Endothelial cell (in vitro differentiated cells): ENCODE measurements around the gene SUSD2. TPM values are rescaled to one million over a fixed set of nuclear protein-coding genes. Genes with fewer than 3 reads are reported as not detected.
A peak's percentile ranks its signal among the peaks of the same experiment; 100 is the strongest.

Experiments
- DNase-seq: peaks from one replicate; pipeline ENCODE4 v3.0.0; 2021; ENCODE audit warnings: low spot score
- H3K27ac Mint-ChIP-seq: one replicate; pipeline ENCODE4 v1.8.0; 2021; ENCODE audit warnings: mixed read lengths, inconsistent platforms; ENCODE audit not compliant: unreplicated experiment
- H3K27me3 Mint-ChIP-seq: one replicate; pipeline ENCODE4 v1.8.0; 2021; ENCODE audit warnings: mild to moderate bottlenecking, moderate library complexity, mixed read lengths, inconsistent platforms; ENCODE audit not compliant: unreplicated experiment
- H3K36me3 Mint-ChIP-seq: one replicate; pipeline ENCODE4 v1.8.0; 2021; ENCODE audit warnings: mild to moderate bottlenecking, low read depth, mixed read lengths, inconsistent platforms; ENCODE audit not compliant: unreplicated experiment
- H3K4me1 Mint-ChIP-seq: one replicate; pipeline ENCODE4 v1.8.0; 2021; ENCODE audit warnings: mild to moderate bottlenecking, mixed read lengths, inconsistent platforms; ENCODE audit not compliant: unreplicated experiment
- H3K4me3 Mint-ChIP-seq: one replicate; pipeline ENCODE4 v1.8.0; 2021; ENCODE audit warnings: mild to moderate bottlenecking, mixed read lengths, inconsistent platforms; ENCODE audit not compliant: unreplicated experiment
- H3K9me3 Mint-ChIP-seq: one replicate; pipeline ENCODE4 v1.8.0; 2021; ENCODE audit warnings: mixed read lengths, inconsistent platforms; ENCODE audit not compliant: unreplicated experiment
- total RNA-seq: library from RNA; stranded (reverse); fragmentation: NEBNext Ultra II Directional; extraction: Animal tissue kit (Norgen Biotek cat#: 25700); gene quantifications from one replicate; pipeline ENCODE4 v1.2.1, GENCODE V29; 2021; ENCODE audit not compliant: unreplicated experiment
- TF ChIP-seq, protein P1 (sequence below): fragments of 200-600 bp; sonication (generic); IDR thresholded peaks from one replicate; pipeline ENCODE4 v1.5.0; 2021; ENCODE audit warnings: antibody characterized with exemption; ENCODE audit not compliant: unreplicated experiment

The SUSD2 gene
- total RNA-seq, 1 donor from 2014 or later = 0.38 TPM

GRCh38 chr22:24138649-24139420 lies 42.5 kb upstream of the SUSD2 start:
- peaks cover 2% of the 10 kb centered on the region for H3K27me3 Mint-ChIP-seq
- H3K4me3 Mint-ChIP-seq = no peak overlapping the region
- H3K36me3 Mint-ChIP-seq = peaks cover 13% of the 10 kb centered on the region
- no peak overlapping the region for H3K27ac Mint-ChIP-seq
- no peaks in the 10 kb centered on the region for H3K9me3 Mint-ChIP-seq
- H3K4me1 Mint-ChIP-seq = no peaks in the 10 kb centered on the region
- TF ChIP-seq, protein P1, sequence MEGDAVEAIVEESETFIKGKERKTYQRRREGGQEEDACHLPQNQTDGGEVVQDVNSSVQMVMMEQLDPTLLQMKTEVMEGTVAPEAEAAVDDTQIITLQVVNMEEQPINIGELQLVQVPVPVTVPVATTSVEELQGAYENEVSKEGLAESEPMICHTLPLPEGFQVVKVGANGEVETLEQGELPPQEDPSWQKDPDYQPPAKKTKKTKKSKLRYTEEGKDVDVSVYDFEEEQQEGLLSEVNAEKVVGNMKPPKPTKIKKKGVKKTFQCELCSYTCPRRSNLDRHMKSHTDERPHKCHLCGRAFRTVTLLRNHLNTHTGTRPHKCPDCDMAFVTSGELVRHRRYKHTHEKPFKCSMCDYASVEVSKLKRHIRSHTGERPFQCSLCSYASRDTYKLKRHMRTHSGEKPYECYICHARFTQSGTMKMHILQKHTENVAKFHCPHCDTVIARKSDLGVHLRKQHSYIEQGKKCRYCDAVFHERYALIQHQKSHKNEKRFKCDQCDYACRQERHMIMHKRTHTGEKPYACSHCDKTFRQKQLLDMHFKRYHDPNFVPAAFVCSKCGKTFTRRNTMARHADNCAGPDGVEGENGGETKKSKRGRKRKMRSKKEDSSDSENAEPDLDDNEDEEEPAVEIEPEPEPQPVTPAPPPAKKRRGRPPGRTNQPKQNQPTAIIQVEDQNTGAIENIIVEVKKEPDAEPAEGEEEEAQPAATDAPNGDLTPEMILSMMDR = no peak
- no peak for DNase-seq

DNA sequence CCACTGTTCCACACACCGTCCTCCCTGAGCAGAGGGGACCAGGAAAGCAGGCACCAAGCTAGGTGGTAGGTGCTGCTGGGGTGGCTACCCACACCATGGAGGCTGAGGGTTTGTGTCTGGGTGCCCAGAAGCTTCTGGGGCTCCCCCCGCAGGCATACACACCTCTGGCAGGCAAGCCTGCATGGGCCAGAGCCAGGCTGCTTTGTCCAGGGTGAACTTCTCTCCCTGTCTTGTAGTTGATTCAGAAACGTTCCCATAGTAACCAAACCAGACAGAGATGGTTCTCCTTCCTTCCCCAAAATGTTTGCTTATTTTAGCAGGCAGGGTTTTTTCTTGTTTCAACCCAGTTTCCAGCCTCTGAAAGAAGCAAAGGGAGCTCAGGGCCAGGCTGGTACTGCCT lies 40.9 kb upstream of the SUSD2 start:
- Mint-ChIP-seq H3K4me1 (peaks cover 4% of the 10 kb centered on the region), H3K36me3 (peaks cover 13% of the 10 kb centered on the region), H3K27ac (no peak overlapping the region), H3K4me3 (no peak overlapping the region), H3K27me3 (peaks cover 2% of the 10 kb centered on the region), H3K9me3 (no peaks in the 10 kb centered on the region)
- TF ChIP-seq, protein P1 = no peak
- DNase-seq = no peak

- TF ChIP-seq, protein P1 = no peak
- H3K4me3 Mint-ChIP-seq = no peak overlapping the region
- no peak for DNase-seq
- H3K27ac Mint-ChIP-seq = no peak overlapping the region
- H3K27me3 Mint-ChIP-seq = peaks cover 2% of the 10 kb centered on the region
- no peaks in the 10 kb centered on the region for H3K9me3 Mint-ChIP-seq
- peaks cover 11% of the 10 kb centered on the region for H3K36me3 Mint-ChIP-seq
- H3K4me1 Mint-ChIP-seq = peaks cover 14% of the 10 kb centered on the region
Measured at GRCh38 chr22:24141586-24141985, 39.7 kb upstream of the SUSD2 start.

DNA sequence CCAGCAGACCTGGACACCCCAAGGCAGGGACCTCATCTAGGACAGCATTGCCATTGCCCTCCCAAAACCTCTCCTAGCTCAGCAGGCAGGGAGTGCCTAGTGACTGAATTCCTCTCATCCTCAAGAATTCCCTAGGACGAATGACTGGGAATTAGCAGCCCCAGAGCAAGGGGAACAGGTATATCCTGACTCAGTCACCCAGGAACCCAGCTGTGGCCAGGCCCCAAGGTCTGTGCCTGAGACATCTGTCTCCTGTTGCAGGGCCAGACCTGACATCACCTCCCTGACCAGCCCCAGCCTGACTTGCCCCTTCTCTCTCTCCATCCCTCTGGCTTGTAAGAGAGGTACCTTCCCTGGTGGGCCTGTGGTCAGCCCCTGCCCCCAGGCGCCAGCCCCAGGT lies 39.0 kb upstream of the SUSD2 start:
- Mint-ChIP-seq H3K9me3 (no peaks in the 10 kb centered on the region), H3K27ac (no peak overlapping the region), H3K4me1 (peaks cover 14% of the 10 kb centered on the region), H3K36me3 (peaks cover 9% of the 10 kb centered on the region), H3K4me3 (no peak overlapping the region), H3K27me3 (peaks cover 2% of the 10 kb centered on the region)
- TF ChIP-seq, protein P1 = no peak
- no peak for DNase-seq

- Mint-ChIP-seq H3K27ac (peak overlapping the region; percentile 80), H3K9me3 (no peaks in the 10 kb centered on the region), H3K4me1 (peaks cover 14% of the 10 kb centered on the region), H3K27me3 (peaks cover 3% of the 10 kb centered on the region), H3K4me3 (no peak overlapping the region), H3K36me3 (peaks cover 5% of the 10 kb centered on the region)
- no peak for DNase-seq
- TF ChIP-seq, protein P1 = no peak
Measured at GRCh38 chr22:24142831-24143230, 38.5 kb upstream of the SUSD2 start.
